COLO829 (cell line): ENCODE measurements around the gene RBM5.
A peak's percentile ranks its signal among the peaks of the same experiment; 100 is the strongest.

ENCODE experiments used
- DNase-seq: peaks from one replicate; pipeline ENCODE4 v3.0.0; 2012; ENCODE audit warnings: low spot score

Gene RBM5

DNA sequence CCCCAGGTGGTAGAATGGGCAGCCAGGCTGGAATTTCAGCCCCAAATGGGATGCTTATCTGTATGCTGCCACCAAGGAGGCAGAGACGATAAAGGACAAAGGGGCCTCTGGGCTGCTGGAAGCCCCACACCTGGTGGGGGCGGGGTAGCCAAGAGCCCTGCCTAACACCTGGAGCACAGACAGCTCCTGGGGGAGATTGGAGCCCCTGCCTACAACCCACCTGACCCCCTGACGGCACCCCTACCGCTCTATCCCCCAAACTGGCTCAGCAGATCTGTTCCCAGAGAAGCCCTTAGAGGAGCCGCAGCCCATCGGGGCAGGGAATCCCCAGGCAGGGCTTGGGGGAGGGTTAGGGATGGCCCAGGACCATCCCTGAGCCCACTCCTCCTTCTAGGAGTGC is 50.6 kb downstream of the RBM5 start:
- DNase-seq: no peak

- DNase-seq: no peak
These were observed 51.2 kb downstream of the RBM5 start for GRCh38 chr3:50139718-50140423.

GRCh38 chr3:50140990-50141389 is 52.3 kb downstream of the RBM5 start:
- DNase-seq: no peak

DNA sequence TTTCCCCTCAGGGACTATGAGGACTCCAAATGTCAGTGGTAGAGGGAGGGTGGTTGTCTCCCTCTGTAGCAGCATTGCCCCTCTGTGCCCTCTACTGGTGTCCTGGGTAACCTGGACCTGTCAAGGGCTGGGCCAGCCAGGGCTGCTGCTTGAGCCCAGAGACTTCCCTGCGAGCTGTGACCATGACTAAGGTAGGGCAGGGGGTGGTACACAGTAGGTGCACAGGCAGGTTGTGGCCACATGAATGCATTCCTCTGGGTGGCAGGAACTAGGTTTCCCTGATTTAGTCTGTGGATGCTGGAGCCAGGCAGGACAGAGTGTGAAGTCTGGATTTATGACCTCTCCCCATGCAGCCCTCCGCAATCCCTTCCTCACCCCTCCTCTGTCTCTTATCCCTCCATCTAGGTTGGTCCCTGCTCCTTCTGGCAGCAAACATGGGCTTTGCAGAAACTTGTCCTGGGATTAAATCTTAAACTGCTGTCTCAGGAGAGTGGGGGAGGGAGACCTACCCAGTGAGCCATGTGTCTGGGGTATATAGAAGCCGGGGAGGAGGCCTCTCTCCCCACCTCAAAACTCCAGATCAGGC is 57.7 kb downstream of the RBM5 start:
- no peak for DNase-seq

DNA sequence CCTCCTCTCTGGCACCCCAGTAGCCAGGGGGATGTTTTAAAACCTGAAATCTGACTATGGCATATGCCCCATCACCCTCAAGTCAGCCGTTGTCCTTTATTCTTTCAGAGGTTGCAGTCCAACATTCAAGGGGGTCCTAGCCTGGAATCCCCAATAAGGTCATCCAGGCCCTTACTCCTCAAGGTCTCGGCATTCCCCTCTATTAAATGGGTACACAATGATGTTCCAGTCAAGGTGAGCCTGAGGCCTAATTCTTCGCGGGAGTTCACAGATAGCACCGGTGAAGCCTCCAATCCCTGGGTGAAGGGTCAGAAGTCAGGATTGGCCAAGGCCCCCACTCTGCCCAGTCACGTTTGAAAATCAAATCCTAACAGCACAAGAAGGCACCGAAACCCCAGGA is 58.3 kb downstream of the RBM5 start:
- DNase-seq: no peak

DNA sequence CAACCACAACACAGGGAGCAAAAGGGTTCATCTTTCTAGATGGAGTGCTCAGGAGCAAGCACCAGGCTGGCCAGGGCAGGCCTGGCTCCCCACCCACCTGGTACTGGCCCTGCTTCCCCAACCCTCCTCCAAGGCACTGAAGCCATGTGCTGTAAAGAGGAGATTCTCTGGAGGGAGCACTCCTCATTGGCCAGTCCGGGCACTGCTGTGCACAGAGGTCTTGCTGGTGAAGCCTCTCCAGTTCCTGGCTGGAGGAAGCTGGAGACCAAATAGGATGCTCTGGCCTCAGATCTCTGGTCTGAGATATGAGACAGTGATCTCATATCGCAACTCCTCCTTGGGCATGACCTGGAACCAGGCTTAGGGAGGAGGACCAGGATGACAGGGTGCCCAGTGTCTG is 58.7 kb downstream of the RBM5 start:
- DNase-seq: no peak

DNA sequence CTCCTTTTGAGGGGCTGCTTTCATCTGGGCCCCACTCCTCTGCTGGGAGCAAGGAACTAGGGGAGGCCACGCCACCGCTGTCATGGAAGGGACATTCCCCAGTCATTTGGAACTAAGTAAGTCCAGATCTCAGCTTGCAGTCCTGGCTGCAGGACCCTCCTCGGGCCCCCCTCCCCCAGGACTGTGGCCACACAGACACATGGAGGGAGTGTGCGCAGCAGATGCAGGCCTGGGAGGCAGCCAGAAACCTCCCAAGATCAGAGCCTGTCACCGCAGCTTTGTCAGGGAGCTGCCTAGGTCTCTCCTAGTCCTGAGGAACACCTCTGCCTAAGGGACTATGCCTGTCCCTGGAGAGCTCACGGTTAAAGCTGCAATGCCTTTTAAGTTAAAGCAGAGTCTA is 59.1 kb downstream of the RBM5 start:
- no peak for DNase-seq

DNA sequence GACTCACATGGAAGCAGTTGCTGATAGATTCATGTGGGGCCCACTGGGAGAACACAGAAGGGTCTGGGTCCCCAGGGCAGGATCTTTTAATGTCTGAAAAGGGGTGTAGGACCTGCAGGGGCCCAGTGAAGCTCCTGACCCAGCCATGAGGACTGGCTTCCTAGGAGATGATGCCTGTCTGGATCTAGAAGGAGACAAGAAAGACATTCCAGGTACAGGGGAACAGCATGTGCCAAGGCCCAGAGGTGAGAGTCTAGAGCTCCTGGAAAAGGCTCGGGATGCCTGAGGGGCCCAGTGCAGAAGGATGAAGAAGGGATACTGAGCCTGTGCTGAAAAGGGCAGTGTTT is 61.7 kb downstream of the RBM5 start:
- DNase-seq: no peak

- DNase-seq: no peak
These were observed 62.4 kb downstream of the RBM5 start for GRCh38 chr3:50150863-50151686.

- no peak for DNase-seq
These were observed 63.0 kb downstream of the RBM5 start for GRCh38 chr3:50151728-50152127.

- DNase-seq: no peak
These were observed 65.2 kb downstream of the RBM5 start for GRCh38 chr3:50153782-50154475.

- DNase-seq: peak; percentile 45
These were observed 65.7 kb downstream of the RBM5 start for GRCh38 chr3:50154476-50154839.

DNA sequence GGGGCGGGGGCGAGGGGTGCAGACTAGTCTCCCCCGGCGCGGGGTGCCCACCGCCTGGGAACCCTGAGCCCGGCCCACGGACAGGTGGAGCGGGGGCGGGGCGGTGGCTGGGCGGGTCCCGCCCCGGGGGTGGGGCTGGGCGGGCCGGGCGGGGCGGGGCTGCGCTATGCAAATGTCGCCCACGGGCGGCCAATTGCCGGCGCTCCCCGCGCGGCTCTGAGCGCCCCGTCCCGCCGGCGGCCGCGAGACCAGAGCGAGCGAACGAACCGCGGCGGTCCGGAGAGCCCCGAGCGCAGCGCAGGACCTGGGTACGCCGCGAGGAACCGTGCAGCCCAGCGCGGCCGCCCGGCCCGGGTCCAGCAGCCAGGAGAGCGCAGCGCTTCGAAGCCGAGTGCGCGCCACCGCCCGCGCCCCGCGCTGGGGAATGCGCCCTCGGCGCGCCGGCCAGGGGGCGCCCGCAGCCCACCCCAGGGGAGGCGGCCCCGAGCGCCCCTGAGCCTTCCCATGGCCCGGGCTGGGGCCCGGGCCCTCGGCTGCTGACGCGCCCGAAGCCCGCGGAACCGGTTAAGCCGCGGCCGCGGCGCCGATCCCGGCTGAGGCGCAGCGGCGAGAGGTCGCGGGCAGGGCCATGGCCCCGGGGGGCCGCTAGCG is 66.2 kb downstream of the RBM5 start, which contains the start of gene SEMA3F:
TSS of gene SEMA3F (plus strand) at position 485 of the 651 bp plus-strand sequence. CDS start 4,299 bp downstream, outside the sequence.
- peak; percentile 82 for DNase-seq

- no peak for DNase-seq
These were observed 66.8 kb downstream of the RBM5 start for GRCh38 chr3:50155491-50155878.

DNA sequence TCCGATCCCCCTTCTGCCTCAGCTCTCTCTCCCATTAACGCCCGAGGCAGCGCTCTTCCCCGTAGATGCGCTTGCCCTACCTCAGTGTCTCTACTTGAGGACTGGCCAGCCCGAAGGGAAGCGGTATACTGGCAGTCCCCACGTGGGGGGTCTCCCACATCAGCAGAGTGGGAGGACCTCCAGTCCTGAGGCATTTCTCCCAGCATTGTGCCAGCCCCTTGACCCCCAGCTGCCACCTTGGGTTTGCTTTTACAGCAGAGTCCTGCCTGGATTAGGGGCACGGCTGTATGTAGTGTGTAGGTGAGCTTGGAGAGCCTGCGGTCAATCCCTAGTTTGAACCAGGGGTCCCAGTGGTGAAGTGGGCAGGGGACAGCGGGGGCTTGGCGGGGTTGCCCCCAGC is 67.2 kb downstream of the RBM5 start:
- no peak for DNase-seq

DNA sequence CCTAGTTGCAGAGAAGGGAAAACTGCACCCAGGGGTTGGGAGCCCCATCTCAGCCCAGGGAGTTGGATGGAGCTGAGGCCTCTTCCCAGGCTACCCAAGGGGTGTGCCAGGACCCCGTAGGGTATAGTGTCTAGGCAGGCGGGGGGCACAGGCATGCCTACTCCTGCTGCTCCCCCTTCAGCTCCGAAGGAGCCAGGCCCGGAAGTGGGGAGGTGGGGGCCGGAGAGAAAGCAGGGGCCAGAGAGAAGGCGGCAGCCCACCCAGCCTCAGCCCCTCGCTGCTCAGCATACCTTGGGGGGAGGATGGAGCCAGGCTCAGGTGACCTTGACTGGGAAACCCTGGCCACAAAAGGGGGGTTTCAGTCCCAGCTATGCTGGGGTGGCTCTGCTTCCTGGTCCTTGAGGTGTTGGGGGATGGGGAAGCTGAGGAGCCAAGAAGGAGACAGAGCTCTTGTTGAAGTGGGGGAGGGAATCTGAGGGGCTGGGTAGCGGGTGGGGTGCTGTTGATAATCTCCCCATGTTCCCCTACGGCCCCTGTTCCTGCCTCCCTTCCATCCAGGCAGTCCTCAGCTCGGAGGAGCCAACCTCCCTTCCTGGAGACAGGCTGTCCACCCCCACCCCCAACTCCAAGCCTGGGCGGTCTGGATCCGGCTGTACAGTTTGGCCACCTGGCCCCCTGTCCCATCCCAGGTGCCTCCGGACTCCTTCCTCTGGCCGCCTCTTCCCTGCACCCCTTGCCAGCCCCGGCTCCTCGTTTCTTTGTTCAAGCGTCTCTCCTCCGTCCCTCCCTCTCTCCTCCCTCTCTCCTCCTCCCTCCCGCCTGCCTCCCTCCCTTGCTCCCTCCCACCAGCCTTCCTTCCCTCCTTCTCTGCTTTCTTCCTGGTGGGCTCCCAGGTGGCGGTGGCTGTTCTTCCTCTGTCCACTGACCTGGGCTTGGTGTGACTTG is 68.1 kb downstream of the RBM5 start:
- no peak for DNase-seq

- no peak for DNase-seq
These were observed 69.3 kb downstream of the RBM5 start for GRCh38 chr3:50157827-50158529.

DNA sequence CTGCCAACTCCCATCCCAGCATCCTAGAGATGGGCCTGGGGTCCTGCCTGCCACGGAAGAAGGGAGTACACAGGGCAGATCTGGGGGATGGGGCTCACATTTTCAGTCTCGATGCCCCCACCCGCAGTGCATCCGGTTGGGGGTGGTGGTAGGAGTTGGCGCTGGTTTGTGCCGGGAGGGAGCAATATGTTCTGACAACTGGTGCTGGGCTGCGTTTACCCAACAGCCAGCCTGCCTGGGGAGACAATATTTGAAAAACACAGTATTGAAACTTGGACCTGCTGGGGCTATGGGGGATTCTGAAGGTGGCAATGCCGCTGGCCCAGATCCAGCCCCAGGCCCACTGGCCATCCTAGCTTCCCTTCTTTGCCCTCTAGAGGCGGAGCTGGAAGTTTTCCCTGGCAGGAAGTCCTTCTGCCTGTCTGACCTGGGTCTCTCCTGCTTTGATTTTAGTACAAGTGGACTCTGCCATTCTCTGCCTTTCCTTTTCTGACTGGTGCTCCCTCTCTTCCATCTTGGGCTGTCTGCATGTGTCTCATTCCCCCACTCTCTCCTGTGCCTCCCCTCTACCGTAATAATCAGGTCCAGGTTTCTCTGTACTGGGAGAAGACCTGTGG is 69.9 kb downstream of the RBM5 start:
- DNase-seq: no peak

DNA sequence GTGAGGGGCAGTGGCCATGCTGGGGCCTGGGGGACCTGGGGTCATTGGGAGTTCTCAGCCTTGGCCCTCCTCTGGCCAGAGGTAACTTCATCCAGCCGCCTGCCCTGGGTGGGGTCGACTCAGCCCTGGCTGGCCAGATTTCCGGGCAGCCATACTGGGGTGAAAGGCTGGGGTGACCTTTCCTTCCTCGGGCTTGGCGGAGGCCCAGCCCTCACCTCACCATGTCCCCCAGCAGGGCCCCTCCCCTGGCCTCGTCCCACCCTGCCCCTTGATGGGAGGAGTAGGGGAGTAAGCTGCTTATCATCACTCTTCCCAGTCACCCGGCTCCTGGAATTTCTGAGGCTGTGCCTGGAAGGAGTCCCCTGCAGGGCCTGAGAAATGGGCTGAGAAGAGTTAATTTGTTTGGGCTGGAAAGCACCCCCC is 71.9 kb downstream of the RBM5 start:
- DNase-seq: no peak

- DNase-seq: no peak
These were observed 72.6 kb downstream of the RBM5 start for GRCh38 chr3:50161320-50161719.
